ENCODE data around the gene PPP1R3G.

GRCh38 chr6:5051394-5051793 lies 33.7 kb upstream of the PPP1R3G start:
- TF ChIP-seq EZH2 (IDR thresholded peaks at IDR 0.05; ENCODE audit: borderline replicate concordance, insufficient read depth, low read depth, low read length, poor library complexity, severe bottlenecking) (no peak), CTCF (IDR thresholded peaks at IDR 0.05) (no peak)
